Prostate gland (tissue), 2 donors: Measurements from ENCODE around the gene KIF4B.

Experiments
- POLR2A ChIP-seq: fragments of 450-650 bp; IDR thresholded peaks from one replicate; pipeline ENCODE4 v1.6.1; 2016; ENCODE audit warnings: antibody characterized with exemption, mild to moderate bottlenecking
- POLR2AphosphoS5 ChIP-seq: sonication (generic); formaldehyde crosslinking; IDR thresholded peaks from one replicate; pipeline ENCODE4 v1.6.1; 2017; ENCODE audit warnings: antibody characterized with exemption
- TF ChIP-seq, protein P1 (sequence below), 4 experiments: fragments of 200-600 bp in 2 of 4; fragments of 450-650 bp in 2 of 4; sonication (generic) in 2 of 4; IDR thresholded peaks; 1 replicate in 3 of 4; 2 replicates in 1 of 4; pipeline ENCODE4 v1.5.1; 2016 to 2019; ENCODE audit warnings: antibody characterized with exemption in 4 of 4, mild to moderate bottlenecking in 2 of 4, moderate library complexity in 2 of 4

GRCh38 chr5:155004138-155004744 lies 9.3 kb upstream of the KIF4B start:
- TF ChIP-seq, protein P1, sequence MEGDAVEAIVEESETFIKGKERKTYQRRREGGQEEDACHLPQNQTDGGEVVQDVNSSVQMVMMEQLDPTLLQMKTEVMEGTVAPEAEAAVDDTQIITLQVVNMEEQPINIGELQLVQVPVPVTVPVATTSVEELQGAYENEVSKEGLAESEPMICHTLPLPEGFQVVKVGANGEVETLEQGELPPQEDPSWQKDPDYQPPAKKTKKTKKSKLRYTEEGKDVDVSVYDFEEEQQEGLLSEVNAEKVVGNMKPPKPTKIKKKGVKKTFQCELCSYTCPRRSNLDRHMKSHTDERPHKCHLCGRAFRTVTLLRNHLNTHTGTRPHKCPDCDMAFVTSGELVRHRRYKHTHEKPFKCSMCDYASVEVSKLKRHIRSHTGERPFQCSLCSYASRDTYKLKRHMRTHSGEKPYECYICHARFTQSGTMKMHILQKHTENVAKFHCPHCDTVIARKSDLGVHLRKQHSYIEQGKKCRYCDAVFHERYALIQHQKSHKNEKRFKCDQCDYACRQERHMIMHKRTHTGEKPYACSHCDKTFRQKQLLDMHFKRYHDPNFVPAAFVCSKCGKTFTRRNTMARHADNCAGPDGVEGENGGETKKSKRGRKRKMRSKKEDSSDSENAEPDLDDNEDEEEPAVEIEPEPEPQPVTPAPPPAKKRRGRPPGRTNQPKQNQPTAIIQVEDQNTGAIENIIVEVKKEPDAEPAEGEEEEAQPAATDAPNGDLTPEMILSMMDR (IDR thresholded peaks at IDR 0.05), result no peak
- TF ChIP-seq POLR2A, result no peak
- no peak for TF ChIP-seq POLR2AphosphoS5
